ENCODE data around the gene ESM1. TPM values are rescaled to one million over a fixed set of nuclear protein-coding genes. Genes with fewer than 3 reads are reported as not detected.

ESM1 gene
- total and polyA plus RNA-seq, 4 donors, result 3.8 to 48.0 (median 10.0) TPM

DNA sequence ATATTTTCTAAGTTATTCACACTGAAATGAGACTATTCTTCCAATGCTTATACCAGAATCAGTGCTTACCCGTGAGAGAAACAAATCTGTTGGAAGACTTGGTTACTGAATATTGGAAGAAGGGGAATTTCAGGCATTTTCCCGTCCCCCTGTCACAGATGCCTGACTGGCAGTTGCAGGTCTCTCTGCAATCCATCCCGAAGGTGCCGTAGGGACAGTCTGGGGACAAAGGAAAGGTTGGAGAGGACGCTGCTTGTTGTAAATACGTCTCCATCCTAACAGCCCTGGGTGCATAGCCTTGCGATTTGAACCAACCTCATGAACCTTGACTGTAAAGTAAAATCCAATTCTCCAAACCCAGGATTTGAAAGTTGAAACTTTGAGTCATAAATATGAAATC is 3.5 kb downstream of the ESM1 start:
- Histone ChIP-seq H3K36me3 (ENCODE audit: control insufficient read depth in 4 of 4, insufficient read depth in 4 of 4, low read length in 4 of 4) (no peaks in the 10 kb centered on the region), H3K9me3 (ENCODE audit: control insufficient read depth in 4 of 4, insufficient read depth in 3 of 4, low read length in 3 of 4) (no peaks in the 10 kb centered on the region), H3K4me3 (no peak overlapping the region), H3K4me1 (ENCODE audit: control insufficient read depth in 5 of 5, insufficient read depth in 5 of 5, low read length in 5 of 5) (no peaks in the 10 kb centered on the region), H3K9ac (ENCODE audit: insufficient read depth in 1 of 2, low read length in 2 of 2) (no peak overlapping the region), H3K27ac (ENCODE audit: low read depth in 1 of 2, low read length in 1 of 2) (no peak overlapping the region), H3K27me3 (ENCODE audit: control insufficient read depth in 3 of 3, insufficient read depth in 3 of 3, low read length in 2 of 3) (peaks cover 0 to 29% (median 21%) of the 10 kb centered on the region in 3 donors)
- no peak for DNase-seq
- ATAC-seq (ENCODE audit: insufficient read depth, low FRiP score), result no peak
- TF ChIP-seq, protein P1, sequence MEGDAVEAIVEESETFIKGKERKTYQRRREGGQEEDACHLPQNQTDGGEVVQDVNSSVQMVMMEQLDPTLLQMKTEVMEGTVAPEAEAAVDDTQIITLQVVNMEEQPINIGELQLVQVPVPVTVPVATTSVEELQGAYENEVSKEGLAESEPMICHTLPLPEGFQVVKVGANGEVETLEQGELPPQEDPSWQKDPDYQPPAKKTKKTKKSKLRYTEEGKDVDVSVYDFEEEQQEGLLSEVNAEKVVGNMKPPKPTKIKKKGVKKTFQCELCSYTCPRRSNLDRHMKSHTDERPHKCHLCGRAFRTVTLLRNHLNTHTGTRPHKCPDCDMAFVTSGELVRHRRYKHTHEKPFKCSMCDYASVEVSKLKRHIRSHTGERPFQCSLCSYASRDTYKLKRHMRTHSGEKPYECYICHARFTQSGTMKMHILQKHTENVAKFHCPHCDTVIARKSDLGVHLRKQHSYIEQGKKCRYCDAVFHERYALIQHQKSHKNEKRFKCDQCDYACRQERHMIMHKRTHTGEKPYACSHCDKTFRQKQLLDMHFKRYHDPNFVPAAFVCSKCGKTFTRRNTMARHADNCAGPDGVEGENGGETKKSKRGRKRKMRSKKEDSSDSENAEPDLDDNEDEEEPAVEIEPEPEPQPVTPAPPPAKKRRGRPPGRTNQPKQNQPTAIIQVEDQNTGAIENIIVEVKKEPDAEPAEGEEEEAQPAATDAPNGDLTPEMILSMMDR (IDR thresholded peaks at IDR 0.05; ENCODE audit: control extremely low read depth, extremely low read depth), result no peak
- 59 to 80% methylated on average over 7 of the region's 7 CpGs for WGBS, 2 donors

DNA sequence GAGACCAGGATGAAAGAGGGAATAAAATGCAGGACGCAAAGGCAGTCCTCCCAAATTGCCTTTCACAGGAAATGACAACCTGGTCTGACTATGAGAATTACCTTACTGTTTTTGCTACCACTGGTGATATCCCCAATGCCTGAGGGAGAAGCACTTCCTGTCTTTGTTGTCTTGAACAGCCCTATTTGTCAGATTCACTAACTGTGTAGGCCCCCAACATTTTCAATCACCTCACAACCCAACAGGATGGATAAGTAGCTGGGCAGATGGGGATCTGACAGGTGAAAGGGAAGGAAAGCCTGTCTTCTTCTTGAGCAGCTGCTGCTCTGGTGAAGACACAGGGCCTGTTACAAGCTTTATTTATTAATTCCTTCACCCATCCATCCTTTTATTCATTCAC is 9.7 kb downstream of the ESM1 start:
- DNase-seq (no peak), ATAC-seq (ENCODE audit: insufficient read depth, low FRiP score) (no peak)
- TF ChIP-seq, protein P1 (IDR thresholded peaks at IDR 0.05; ENCODE audit: control extremely low read depth, extremely low read depth), result no peak
- no peaks in the 10 kb centered on the region for H3K9me3 ChIP-seq (ENCODE audit: control insufficient read depth in 4 of 4, insufficient read depth in 3 of 4, low read length in 3 of 4)
- H3K27ac ChIP-seq (ENCODE audit: low read depth in 1 of 2, low read length in 1 of 2), result no peak overlapping the region
- H3K27me3 ChIP-seq (ENCODE audit: control insufficient read depth in 3 of 3, insufficient read depth in 3 of 3, low read length in 2 of 3), result peaks cover 0 to 3% (median 0%) of the 10 kb centered on the region in 3 donors
- 72 to 87% methylated on average over 1 of the region's 1 CpG for WGBS, 2 donors
- H3K36me3 ChIP-seq (ENCODE audit: control insufficient read depth in 4 of 4, insufficient read depth in 4 of 4, low read length in 4 of 4), result no peaks in the 10 kb centered on the region
- no peak overlapping the region for H3K9ac ChIP-seq (ENCODE audit: insufficient read depth in 1 of 2, low read length in 2 of 2)
- no peaks in the 10 kb centered on the region for H3K4me1 ChIP-seq (ENCODE audit: control insufficient read depth in 5 of 5, insufficient read depth in 5 of 5, low read length in 5 of 5)
- no peak overlapping the region for H3K4me3 ChIP-seq

DNA sequence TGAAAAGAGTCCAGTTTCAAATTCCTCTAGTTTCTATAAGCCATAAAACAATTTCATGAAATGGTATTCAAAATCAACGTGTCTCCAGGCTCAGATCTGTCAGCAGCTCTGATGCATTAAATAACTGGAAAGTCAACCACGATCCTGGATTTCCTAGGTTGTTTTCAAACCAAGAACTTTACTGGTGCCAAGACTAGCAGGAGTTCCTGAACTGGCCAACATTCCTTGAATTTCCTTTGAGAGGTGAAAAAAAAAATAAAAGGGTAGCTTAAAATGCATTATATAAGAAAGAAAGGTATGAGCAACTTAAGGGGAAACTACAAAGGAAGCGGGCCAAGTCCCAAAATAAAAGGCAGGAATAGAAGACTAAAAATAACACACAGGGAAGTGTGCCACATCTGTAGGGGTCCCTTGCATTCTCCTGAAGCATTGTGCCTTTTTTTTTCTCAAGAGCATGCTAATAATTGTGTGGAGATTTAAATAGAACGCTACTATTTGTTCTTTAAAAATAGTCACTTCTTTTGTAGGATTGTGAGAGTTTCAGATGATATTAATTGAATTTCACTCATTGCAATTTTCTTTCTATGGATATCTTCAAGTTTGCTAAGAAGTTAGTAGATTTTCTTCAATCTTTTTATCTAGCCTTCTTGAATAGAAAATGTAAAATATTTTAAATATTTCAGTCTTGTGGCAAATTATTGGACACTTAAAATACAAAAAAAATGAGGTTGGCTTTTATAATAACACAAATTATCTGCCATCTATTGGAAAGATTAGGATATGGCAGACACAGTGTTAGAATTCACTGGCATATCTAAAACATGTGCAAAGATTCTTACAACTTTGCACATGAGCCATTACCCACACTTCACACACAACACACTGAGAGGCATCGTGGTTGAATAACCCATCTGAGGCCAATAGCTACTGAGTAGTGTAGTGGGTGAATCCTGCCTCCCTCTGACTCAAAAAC is 15.3 kb downstream of the ESM1 start:
- H3K4me1 ChIP-seq (ENCODE audit: control insufficient read depth in 5 of 5, insufficient read depth in 5 of 5, low read length in 5 of 5), result peaks cover 0 to 5% (median 0%) of the 10 kb centered on the region in 5 donors
- ATAC-seq (ENCODE audit: insufficient read depth, low FRiP score), result no peak
- TF ChIP-seq, protein P1 (IDR thresholded peaks at IDR 0.05; ENCODE audit: control extremely low read depth, extremely low read depth), result no peak
- peaks cover 0 to 3% (median 0%) of the 10 kb centered on the region in 3 donors for H3K27me3 ChIP-seq (ENCODE audit: control insufficient read depth in 3 of 3, insufficient read depth in 3 of 3, low read length in 2 of 3)
- no peaks in the 10 kb centered on the region for H3K36me3 ChIP-seq (ENCODE audit: control insufficient read depth in 4 of 4, insufficient read depth in 4 of 4, low read length in 4 of 4)
- 68 to 84% methylated on average over 5 of the region's 5 CpGs for WGBS, 2 donors
- H3K9me3 ChIP-seq (ENCODE audit: control insufficient read depth in 4 of 4, insufficient read depth in 3 of 4, low read length in 3 of 4), result peaks cover 0 to 2% (median 0%) of the 10 kb centered on the region in 4 donors
- DNase-seq, result no peak
- H3K27ac ChIP-seq (ENCODE audit: low read depth in 1 of 2, low read length in 1 of 2), result no peak overlapping the region
- H3K4me3 ChIP-seq, result no peak overlapping the region
- H3K9ac ChIP-seq (ENCODE audit: insufficient read depth in 1 of 2, low read length in 2 of 2), result no peak overlapping the region

All from lung (tissue), 12 donors.